DND-41 (cell line): ENCODE measurements around the gene CARD11.

Experiments
- ATAC-seq: fragments of 200-7000 bp; cut with Tn5 transposase; 3 replicates; pipeline ENCODE4 v1.9.1; 2021; ENCODE audit warnings: low read depth; ENCODE audit not compliant: insufficient read depth
- DNase-seq: peaks from one replicate; pipeline ENCODE4 v3.0.0-alpha.2; 2020
- H2AFZ ChIP-seq: 2 replicates; pipeline ENCODE4 v1.6.0; 2012; ENCODE audit warnings: low read depth, low read length
- H3K27ac ChIP-seq: 2 replicates; pipeline ENCODE4 v1.5.1; 2012; ENCODE audit warnings: low read length, inconsistent platforms
- H3K27me3 ChIP-seq: fragments of 200-600 bp; sonication (generic); 2 replicates; pipeline ENCODE4 v1.6.0; 2012; ENCODE audit warnings: low read length, mild to moderate bottlenecking, inconsistent platforms; ENCODE audit not compliant: insufficient read depth, poor library complexity
- H3K36me3 ChIP-seq: 2 replicates; pipeline ENCODE4 v1.5.1; 2012; ENCODE audit warnings: low read length, inconsistent platforms; ENCODE audit not compliant: insufficient read depth
- H3K4me1 ChIP-seq: 2 replicates; pipeline ENCODE4 v1.5.1; 2012; ENCODE audit warnings: mild to moderate bottlenecking, low read length; ENCODE audit not compliant: insufficient read depth
- H3K4me2 ChIP-seq: 2 replicates; pipeline ENCODE4 v1.6.0; 2012; ENCODE audit warnings: mild to moderate bottlenecking, moderate library complexity, low read length, inconsistent platforms; ENCODE audit not compliant: insufficient read depth
- H3K4me3 ChIP-seq, 2 experiments: fragments of 200-600 bp in 1 of 2; shearing (Covaris generic) in 1 of 2; 2 replicates each; pipeline ENCODE4 v1.5.1; 2012 to 2016; ENCODE audit warnings: inconsistent platforms in 2 of 2, low read length in 2 of 2, mild to moderate bottlenecking in 2 of 2, low read depth in 1 of 2, moderate library complexity in 1 of 2
- H3K79me2 ChIP-seq: 2 replicates; pipeline ENCODE4 v1.6.0; 2012; ENCODE audit warnings: low read length, inconsistent platforms; ENCODE audit not compliant: insufficient read depth
- H3K9ac ChIP-seq: 2 replicates; pipeline ENCODE4 v1.6.0; 2012; ENCODE audit warnings: low read depth, mild to moderate bottlenecking, inconsistent platforms, low read length, moderate library complexity
- H3K9me3 ChIP-seq: 2 replicates; pipeline ENCODE4 v1.5.1; 2012; ENCODE audit warnings: low read length, moderate library complexity, mild to moderate bottlenecking, inconsistent platforms; ENCODE audit not compliant: insufficient read depth, severe bottlenecking
- H4K20me1 ChIP-seq: 2 replicates; pipeline ENCODE4 v1.6.0; 2012; ENCODE audit warnings: low read length; ENCODE audit not compliant: insufficient read depth
- CTCF ChIP-seq: IDR thresholded peaks from 2 replicates; pipeline ENCODE4 v1.5.1; 2012; ENCODE audit warnings: borderline replicate concordance, low read length, moderate library complexity, mild to moderate bottlenecking; ENCODE audit not compliant: poor library complexity, severe bottlenecking; ENCODE audit errors: extremely low read depth
- EZH2 ChIP-seq: IDR thresholded peaks from 3 replicates; pipeline ENCODE4 v1.6.1; 2012; ENCODE audit warnings: borderline replicate concordance, low read depth, mild to moderate bottlenecking, moderate library complexity, low read length, inconsistent platforms; ENCODE audit not compliant: severe bottlenecking

The CARD11 gene

GRCh38 chr7:2893411-2893861 lies 150.2 kb downstream of the CARD11 start:
- H3K27ac ChIP-seq = peak overlapping the region; percentile 29; the same call in 1 of the 2 replicates
- H4K20me1 ChIP-seq = no peaks in the 10 kb centered on the region
- TF ChIP-seq CTCF = no peak
- TF ChIP-seq EZH2 = no peak
- no peaks in the 10 kb centered on the region for H3K9me3 ChIP-seq
- peak overlapping the region in 1 of 2 experiments; percentile 14; a peak in 1 of 4 replicates for H3K4me3 ChIP-seq
- H3K27me3 ChIP-seq = no peaks in the 10 kb centered on the region
- ATAC-seq (no peak), DNase-seq (no peak)
- H3K4me2 ChIP-seq = peak overlapping the region; percentile 60; the same call in 1 of the 2 replicates
- peaks cover 26% of the 10 kb centered on the region for H3K4me1 ChIP-seq
- no peaks in the 10 kb centered on the region for H3K79me2 ChIP-seq
- no peak overlapping the region for H3K9ac ChIP-seq
- H3K36me3 ChIP-seq = no peaks in the 10 kb centered on the region
- H2AFZ ChIP-seq = no peak overlapping the region

- ATAC-seq (no peak), DNase-seq (no peak)
- TF ChIP-seq EZH2 (no peak), CTCF (no peak)
- no peak overlapping the region for H3K9ac ChIP-seq
- H3K27ac ChIP-seq = no peak overlapping the region
- no peak overlapping the region for H2AFZ ChIP-seq
- H3K79me2 ChIP-seq = no peaks in the 10 kb centered on the region
- H4K20me1 ChIP-seq = no peaks in the 10 kb centered on the region
- no peak overlapping the region for H3K4me3 ChIP-seq
- H3K9me3 ChIP-seq = no peaks in the 10 kb centered on the region
- no peak overlapping the region for H3K4me2 ChIP-seq
- no peaks in the 10 kb centered on the region for H3K36me3 ChIP-seq
- peaks cover 26% of the 10 kb centered on the region for H3K4me1 ChIP-seq
- H3K27me3 ChIP-seq = no peaks in the 10 kb centered on the region
Observed at GRCh38 chr7:2892549-2892948, 151.1 kb downstream of the CARD11 start.

GRCh38 chr7:2887816-2888215 lies 155.9 kb downstream of the CARD11 start:
- Histone ChIP-seq H3K4me3 (no peak overlapping the region), H3K4me2 (no peak overlapping the region), H3K27ac (no peak overlapping the region), H2AFZ (no peak overlapping the region), H3K9me3 (no peaks in the 10 kb centered on the region), H3K9ac (no peak overlapping the region), H3K27me3 (no peaks in the 10 kb centered on the region), H3K36me3 (no peaks in the 10 kb centered on the region), H4K20me1 (no peaks in the 10 kb centered on the region), H3K79me2 (no peaks in the 10 kb centered on the region), H3K4me1 (0 out of 2 replicates have a peak, but pooled peaks cover under 1% of the 10 kb centered on the region)
- ATAC-seq = no peak
- TF ChIP-seq CTCF (no peak), EZH2 (no peak)
- no peak for DNase-seq

GRCh38 chr7:2886900-2887299 lies 156.8 kb downstream of the CARD11 start:
- DNase-seq = peak; percentile 58
- Histone ChIP-seq H3K9me3 (no peaks in the 10 kb centered on the region), H4K20me1 (no peaks in the 10 kb centered on the region), H3K4me3 (no peak overlapping the region), H3K9ac (no peak overlapping the region), H3K36me3 (no peaks in the 10 kb centered on the region), H2AFZ (no peak overlapping the region), H3K27ac (no peak overlapping the region), H3K4me1 (no peaks in the 10 kb centered on the region), H3K27me3 (no peaks in the 10 kb centered on the region), H3K79me2 (no peaks in the 10 kb centered on the region), H3K4me2 (no peak overlapping the region)
- peak; percentile 87 for ATAC-seq
- TF ChIP-seq EZH2 (no peak), CTCF (peak; percentile 89)
